ENCODE measurements around the gene TENM3. TPM values are rescaled to one million over a fixed set of nuclear protein-coding genes. Genes with fewer than 3 reads are reported as not detected.

Gene TENM3
- total RNA-seq, 2 donors from 2014 or later: 21.4 to 52.3 TPM

DNA sequence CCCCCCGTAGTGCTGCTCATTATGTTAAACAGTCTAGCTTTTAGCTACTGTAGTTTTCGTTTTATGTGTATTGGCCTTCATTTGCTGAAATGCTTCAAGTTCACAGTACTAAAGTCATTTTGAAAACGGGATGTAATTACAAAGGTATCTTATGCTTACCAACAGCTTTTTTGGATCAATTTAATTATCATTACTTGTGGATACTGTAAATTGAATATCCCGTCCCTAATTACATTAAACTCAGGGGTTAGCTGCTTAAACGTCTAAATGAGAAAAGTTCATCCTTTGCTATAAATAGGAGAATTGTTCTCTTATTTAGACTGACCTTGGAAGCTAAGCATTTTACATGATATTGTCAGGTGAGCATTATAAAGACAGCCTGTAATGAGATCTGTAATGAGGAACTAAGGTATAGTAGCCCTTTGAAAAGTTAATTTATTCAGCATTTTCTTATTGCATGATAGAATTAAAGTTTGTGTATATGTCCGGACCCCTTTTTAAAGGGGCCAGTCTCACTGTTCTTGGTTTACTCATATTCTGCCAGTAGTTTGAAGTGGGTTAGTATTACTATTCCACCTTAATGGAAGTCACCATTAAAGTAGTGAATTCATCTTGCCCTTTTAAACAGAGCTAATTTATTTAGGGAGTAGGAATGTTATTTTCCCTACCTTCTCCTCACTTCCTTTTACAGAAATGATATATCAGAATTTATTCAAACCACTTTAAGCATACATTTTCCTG, 252.6 kb downstream of the TENM3 start:
- WGBS: 90% methylated on average over 6 of the region's 6 CpGs
- Histone ChIP-seq H3K4me1 (replicated peaks) (no peaks in the 10 kb centered on the region), H3K27me3 (replicated peaks; ENCODE audit: insufficient read depth) (no peaks in the 10 kb centered on the region), H3K36me3 (no peaks in the 10 kb centered on the region), H3K9me3 (no peaks in the 10 kb centered on the region), H3K4me3 (no peak overlapping the region), H3K27ac (no peak overlapping the region)
- TF ChIP-seq, protein P1, sequence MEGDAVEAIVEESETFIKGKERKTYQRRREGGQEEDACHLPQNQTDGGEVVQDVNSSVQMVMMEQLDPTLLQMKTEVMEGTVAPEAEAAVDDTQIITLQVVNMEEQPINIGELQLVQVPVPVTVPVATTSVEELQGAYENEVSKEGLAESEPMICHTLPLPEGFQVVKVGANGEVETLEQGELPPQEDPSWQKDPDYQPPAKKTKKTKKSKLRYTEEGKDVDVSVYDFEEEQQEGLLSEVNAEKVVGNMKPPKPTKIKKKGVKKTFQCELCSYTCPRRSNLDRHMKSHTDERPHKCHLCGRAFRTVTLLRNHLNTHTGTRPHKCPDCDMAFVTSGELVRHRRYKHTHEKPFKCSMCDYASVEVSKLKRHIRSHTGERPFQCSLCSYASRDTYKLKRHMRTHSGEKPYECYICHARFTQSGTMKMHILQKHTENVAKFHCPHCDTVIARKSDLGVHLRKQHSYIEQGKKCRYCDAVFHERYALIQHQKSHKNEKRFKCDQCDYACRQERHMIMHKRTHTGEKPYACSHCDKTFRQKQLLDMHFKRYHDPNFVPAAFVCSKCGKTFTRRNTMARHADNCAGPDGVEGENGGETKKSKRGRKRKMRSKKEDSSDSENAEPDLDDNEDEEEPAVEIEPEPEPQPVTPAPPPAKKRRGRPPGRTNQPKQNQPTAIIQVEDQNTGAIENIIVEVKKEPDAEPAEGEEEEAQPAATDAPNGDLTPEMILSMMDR (IDR thresholded peaks at IDR 0.05): no peak
- no peak for TF ChIP-seq POLR2AphosphoS5 (IDR thresholded peaks at IDR 0.05)
- TF ChIP-seq POLR2A (IDR thresholded peaks at IDR 0.05): no peak
- intact Hi-C loops (cut with DNase I): no loop called here
- DNase-seq (ENCODE audit: low spot score): no peak

DNA sequence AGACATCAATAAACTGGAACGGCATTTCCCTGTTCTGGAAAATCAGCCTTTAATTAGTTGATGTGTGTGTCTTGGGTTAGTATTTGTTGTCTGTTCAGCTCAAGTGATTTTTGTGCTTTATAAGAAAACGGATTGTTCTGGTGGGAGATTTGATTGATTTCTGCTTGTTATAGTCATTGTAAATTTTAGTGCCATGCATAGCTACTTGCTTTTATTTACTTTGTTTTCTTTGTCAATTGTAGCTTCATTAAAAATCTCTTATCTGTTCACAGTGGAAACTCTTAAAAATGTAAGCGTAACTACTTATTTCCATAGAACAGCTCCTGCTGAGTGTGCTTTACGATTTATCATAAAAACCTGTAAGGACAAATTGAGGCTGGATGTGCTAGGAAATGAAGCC, 253.2 kb downstream of the TENM3 start:
- no peak for TF ChIP-seq POLR2AphosphoS5 (IDR thresholded peaks at IDR 0.05)
- TF ChIP-seq, protein P1 (IDR thresholded peaks at IDR 0.05): no peak
- no peak for TF ChIP-seq POLR2A (IDR thresholded peaks at IDR 0.05)
- 44% methylated on average over 4 of the region's 4 CpGs for WGBS
- intact Hi-C loops (cut with DNase I): no loop called here
- H3K4me3 ChIP-seq: no peak overlapping the region
- H3K9me3 ChIP-seq: no peaks in the 10 kb centered on the region
- no peaks in the 10 kb centered on the region for H3K4me1 ChIP-seq (replicated peaks)
- no peaks in the 10 kb centered on the region for H3K36me3 ChIP-seq
- no peaks in the 10 kb centered on the region for H3K27me3 ChIP-seq (replicated peaks; ENCODE audit: insufficient read depth)
- no peak overlapping the region for H3K27ac ChIP-seq
- no peak for DNase-seq (ENCODE audit: low spot score)

DNA sequence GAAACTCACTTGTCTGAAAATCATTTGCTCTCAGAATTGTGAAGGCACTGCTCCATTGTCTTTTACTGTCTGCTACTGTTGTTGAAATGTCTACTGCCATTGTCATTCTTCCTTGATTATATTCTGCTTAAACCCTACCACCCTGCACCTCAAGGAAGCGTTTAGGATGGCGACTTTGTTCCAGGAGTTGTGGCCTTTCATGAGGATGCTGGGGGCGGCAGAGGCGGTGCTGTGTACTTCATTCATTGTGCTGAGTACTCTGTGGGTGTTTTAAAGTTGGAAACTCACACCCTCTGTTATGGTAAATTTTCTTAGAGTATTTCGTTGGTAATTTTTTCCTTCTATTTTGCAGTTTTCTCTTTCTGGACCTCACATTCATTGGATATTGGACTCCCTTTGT, 258.9 kb downstream of the TENM3 start:
- no peaks in the 10 kb centered on the region for H3K36me3 ChIP-seq
- WGBS: 88% methylated on average over 5 of the region's 5 CpGs

GRCh38 chr4:182504463-182504862, 261.3 kb downstream of the TENM3 start:
- Histone ChIP-seq H3K27me3 (replicated peaks; ENCODE audit: insufficient read depth) (no peaks in the 10 kb centered on the region), H3K4me3 (no peak overlapping the region), H3K36me3 (no peaks in the 10 kb centered on the region), H3K4me1 (replicated peaks) (no peaks in the 10 kb centered on the region), H3K27ac (no peak overlapping the region), H3K9me3 (no peaks in the 10 kb centered on the region)
- TF ChIP-seq POLR2A (IDR thresholded peaks at IDR 0.05): no peak
- TF ChIP-seq, protein P1 (IDR thresholded peaks at IDR 0.05): no peak
- TF ChIP-seq POLR2AphosphoS5 (IDR thresholded peaks at IDR 0.05): no peak
- WGBS: 89% methylated on average over 5 of the region's 5 CpGs
- no peak for DNase-seq (ENCODE audit: low spot score)
- intact Hi-C loops (cut with DNase I): no loop called here

More for the DNA sequence above, 258.9 kb downstream of the TENM3 start:
- TF ChIP-seq, protein P1 (IDR thresholded peaks at IDR 0.05): no peak
- no peak for TF ChIP-seq POLR2A (IDR thresholded peaks at IDR 0.05)
- TF ChIP-seq POLR2AphosphoS5 (IDR thresholded peaks at IDR 0.05): no peak
- H3K27me3 ChIP-seq (replicated peaks; ENCODE audit: insufficient read depth): no peaks in the 10 kb centered on the region
- DNase-seq (ENCODE audit: low spot score): no peak
- no peak overlapping the region for H3K27ac ChIP-seq
- no peak overlapping the region for H3K4me3 ChIP-seq
- no peaks in the 10 kb centered on the region for H3K4me1 ChIP-seq (replicated peaks)
- intact Hi-C loops (cut with DNase I): no loop called here
- H3K9me3 ChIP-seq: no peaks in the 10 kb centered on the region

DNA sequence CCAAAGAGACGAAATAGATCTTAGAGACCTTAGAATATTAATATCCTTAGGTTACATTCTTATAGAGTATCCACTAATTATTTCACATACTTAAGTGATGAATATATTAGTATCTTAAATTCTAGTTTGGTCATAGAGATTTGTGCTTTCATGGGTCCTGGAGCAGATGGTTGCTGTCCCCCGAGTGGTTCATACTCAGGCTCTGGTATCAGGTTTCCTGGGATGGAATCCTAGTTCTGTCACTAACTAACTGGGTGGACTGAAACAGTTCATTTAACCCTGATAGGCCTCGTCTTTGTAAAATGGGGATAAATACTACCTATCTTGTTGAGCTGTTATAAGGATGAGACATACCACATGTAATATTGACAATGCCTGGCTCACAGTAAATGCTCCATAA, 264.6 kb downstream of the TENM3 start:
- Histone ChIP-seq H3K27ac (no peak overlapping the region), H3K4me3 (no peak overlapping the region), H3K9me3 (no peaks in the 10 kb centered on the region), H3K27me3 (replicated peaks; ENCODE audit: insufficient read depth) (no peaks in the 10 kb centered on the region), H3K4me1 (replicated peaks) (no peaks in the 10 kb centered on the region), H3K36me3 (no peaks in the 10 kb centered on the region)
- no peak for TF ChIP-seq POLR2AphosphoS5 (IDR thresholded peaks at IDR 0.05)
- TF ChIP-seq, protein P1 (IDR thresholded peaks at IDR 0.05): no peak
- TF ChIP-seq POLR2A (IDR thresholded peaks at IDR 0.05): no peak
- WGBS: 75% methylated on average over 3 of the region's 3 CpGs
- DNase-seq (ENCODE audit: low spot score): no peak
- intact Hi-C loops (cut with DNase I): no loop called here
